ENCODE data around the gene SPINK4.

The SPINK4 gene

DNA sequence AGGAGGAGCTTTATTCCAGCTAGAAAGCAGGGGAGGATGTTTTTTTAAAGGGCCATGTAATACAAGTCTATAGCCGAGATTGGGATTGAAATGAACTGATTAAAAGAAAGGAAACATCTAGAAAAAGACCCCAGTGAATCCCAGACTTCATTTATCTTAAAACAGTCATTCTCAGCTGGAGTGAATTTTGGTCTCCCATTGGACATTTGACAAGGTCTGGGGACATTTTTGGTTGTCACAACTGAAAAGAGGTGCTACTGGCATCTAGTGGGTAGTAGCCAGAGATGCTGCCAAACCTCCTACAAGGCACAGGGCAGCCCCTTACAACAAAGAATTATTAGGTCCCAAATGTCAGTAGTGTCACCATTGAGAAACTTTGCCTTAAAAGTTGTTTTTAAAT, 16.3 kb upstream of the SPINK4 start:
- TF ChIP-seq, protein P1, sequence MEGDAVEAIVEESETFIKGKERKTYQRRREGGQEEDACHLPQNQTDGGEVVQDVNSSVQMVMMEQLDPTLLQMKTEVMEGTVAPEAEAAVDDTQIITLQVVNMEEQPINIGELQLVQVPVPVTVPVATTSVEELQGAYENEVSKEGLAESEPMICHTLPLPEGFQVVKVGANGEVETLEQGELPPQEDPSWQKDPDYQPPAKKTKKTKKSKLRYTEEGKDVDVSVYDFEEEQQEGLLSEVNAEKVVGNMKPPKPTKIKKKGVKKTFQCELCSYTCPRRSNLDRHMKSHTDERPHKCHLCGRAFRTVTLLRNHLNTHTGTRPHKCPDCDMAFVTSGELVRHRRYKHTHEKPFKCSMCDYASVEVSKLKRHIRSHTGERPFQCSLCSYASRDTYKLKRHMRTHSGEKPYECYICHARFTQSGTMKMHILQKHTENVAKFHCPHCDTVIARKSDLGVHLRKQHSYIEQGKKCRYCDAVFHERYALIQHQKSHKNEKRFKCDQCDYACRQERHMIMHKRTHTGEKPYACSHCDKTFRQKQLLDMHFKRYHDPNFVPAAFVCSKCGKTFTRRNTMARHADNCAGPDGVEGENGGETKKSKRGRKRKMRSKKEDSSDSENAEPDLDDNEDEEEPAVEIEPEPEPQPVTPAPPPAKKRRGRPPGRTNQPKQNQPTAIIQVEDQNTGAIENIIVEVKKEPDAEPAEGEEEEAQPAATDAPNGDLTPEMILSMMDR (IDR thresholded peaks at IDR 0.05), result no peak

DNA sequence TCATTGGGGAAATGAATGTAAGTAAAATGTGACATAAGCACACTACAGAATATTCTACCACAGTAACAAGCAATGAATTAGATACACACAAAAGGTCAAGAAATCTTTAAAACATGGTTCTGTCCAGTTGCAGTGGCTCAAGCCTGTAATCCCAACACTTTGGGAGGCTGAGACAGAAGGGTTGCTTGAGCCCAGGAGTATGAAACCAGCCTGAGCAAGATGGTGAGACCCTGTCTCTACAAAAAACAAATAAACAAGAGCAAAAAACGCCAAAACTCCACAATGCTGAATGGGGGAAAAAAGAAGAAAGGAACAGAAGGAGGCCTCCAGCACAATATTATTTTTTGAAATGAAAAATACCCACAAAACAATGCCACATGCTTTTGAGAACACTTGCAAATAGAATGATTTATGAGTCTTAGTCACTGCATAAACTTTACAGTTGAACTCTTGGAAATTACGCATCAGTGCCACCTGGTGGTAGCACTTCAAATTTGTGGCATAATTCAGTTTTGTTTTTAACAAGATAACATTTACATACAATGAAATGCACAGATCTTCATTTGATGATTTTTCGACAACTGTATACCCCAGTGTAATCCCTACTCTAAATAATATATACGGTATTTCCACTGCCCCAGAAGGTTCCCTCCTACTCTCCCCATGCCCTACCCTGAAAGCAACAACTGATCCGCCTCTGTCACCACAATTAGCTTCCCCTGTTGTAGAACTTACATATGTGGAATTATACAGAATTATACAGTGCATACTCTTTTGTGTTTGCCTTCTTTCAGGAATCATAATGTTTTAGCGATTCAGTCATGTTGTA, 14.4 kb upstream of the SPINK4 start:
- TF ChIP-seq, protein P1 (IDR thresholded peaks at IDR 0.05), result peak; percentile 69

DNA sequence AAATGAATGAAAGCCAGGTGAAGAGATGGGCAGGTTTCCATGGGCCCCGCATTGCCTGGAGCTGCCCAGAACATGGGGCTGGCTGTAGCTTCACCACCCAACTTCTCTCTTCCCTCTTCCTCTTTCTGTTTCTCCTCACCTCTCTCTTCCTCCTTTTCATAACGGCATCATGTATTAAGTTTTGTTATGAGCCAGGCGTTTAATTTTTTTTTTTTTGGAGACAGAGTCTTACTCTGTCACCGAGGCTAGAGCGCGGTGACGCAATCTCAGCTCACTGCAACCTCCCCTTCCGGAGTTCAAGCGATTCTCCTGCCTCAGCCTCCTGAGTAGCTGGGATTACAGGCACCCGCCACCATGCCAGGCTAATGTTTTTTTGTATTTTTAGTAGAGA, 13.0 kb upstream of the SPINK4 start:
- TF ChIP-seq, protein P1 (IDR thresholded peaks at IDR 0.05), result no peak

DNA sequence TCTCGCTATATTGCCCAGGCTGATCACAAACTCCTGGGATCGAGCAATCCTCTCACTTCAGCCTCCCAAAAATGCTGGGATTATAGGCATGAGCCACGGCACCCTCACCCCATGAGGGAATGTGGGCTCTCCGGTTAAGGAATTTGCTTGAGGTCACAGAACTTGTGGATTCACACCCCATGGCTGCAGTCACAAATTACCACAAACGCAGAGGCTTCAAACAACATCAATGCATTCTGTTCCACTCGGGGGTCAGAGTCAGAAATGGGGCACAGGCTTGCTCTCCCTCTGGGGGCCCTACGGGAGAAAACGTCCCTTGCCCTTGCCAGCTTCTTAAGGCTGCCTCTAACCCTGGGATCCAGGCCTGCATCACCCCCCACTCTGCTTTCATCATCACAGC, 12.2 kb upstream of the SPINK4 start:
- TF ChIP-seq, protein P1 (IDR thresholded peaks at IDR 0.05), result no peak

DNA sequence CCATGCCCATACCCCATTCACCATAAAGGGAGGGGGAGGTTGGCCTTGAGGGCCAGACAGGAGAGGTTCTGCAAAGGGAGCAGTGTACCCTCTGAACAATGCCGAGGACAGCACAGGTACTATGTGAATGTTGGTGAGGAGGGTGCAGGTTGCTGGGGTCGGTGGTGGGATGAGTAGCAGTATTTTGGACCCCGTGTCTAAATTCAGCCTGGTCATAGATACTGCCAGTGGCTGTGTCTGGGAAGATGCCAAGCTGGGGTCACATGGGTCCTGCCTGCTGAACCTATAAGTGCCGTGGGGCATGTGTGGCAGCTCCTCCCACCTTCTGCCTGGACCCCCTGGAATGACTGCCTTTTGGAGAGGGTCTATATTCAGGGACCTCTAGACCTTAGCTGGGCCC, 11.4 kb upstream of the SPINK4 start:
- TF ChIP-seq, protein P1 (IDR thresholded peaks at IDR 0.05), result no peak

DNA sequence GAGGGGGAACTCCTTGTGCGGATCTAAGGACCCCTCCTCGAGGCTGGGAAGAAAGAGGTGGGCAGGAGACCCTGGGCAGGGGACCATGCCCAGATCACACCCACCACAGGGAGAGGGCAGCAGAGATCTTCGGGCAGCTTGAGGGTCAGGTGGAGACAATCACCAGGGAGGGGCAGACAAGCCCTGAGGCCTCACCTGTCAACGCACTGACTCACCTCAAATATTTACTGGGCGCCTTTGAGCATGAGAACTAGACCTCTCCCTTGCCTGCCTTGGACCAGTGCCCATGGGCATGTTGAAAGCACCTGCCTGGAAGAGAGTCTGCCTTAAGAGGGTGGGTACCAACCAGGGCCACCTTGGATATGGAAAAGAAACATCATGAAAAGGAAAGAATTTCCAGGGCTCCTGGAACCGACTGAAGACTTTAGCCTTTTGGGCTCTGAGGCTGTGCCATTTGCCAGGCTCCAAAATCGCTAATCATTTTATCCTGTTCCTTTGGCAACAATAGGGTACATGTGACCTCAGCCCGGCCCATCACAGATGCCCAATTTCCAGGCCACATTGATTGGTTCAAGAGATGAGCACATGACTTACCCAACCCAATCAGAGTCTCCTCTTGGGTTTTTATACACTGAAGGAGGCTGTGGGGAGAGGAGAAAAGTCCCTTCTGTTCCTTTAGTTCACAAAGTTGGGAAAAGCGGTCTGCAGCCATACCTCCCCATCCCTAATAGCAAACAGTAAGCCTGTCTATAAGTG, 10.4 kb upstream of the SPINK4 start:
- TF ChIP-seq, protein P1 (IDR thresholded peaks at IDR 0.05), result peak; percentile 61

DNA sequence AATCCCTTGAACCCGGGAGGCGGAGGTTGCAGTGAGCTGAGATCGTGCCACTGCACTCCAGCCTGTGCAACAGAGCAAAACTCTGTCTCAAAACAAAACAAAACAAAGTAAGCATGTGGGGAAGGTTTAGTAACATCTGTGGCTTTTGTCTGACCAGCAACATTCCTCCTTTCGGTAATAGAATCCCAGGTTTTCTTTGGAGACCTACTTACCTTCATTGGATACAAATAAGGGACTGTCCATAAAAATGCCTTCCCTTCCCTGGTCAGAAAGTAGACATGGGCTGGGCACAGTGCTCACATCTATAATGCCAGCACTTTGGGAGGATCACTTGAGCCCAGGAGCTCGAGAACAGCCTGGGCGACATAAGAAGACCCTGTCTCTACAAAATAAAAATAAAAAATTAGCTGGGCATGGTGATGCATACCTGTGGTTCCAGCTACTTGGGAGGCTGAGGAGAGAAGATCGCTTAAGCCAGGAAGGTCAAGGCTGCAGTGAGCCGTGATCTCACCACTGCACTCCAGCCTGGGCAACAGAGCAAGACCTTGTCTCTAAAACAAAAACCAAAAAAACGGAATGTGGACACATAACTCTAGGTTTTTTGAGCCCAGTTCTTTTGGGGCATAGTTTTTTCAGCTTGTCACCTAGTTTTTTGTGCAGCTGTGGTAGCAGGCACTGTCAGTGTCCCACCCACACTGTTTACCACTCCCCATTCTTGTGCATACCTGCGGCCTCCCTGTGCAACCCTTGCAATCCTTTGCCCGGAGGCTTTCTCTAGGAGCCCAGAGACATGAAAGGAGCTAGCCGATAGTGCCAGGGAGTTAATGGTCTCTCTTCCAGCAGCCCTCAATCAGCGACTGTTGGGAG, 9.0 kb upstream of the SPINK4 start:
- TF ChIP-seq, protein P1 (IDR thresholded peaks at IDR 0.05), result no peak
